Measurements from ENCODE around the gene C11orf65.

C11orf65 gene

DNA sequence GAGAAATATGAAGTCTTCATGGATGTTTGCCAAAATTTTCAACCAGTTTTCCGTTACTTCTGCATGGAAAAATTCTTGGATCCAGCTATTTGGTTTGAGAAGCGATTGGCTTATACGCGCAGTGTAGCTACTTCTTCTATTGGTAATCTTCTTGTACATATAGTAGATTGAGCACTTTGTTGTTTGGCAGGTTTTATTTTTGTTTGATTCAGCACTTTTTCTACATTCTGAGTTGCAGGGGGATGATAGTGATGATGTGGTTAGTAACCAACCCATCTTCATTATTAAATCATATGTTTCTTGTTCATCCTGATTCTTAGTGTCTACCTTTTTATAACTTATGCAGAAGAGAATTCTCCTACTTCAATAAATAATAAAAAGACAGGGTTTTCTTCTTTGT is 121.6 kb downstream of the C11orf65 start:
- Histone ChIP-seq H3K36me3 (ENCODE audit: control insufficient read depth, insufficient read depth, low read length) (no peaks in the 10 kb centered on the region), H3K4me3 (ENCODE audit: low read length) (no peak overlapping the region), H3K9ac (ENCODE audit: low read length) (no peak overlapping the region), H3K27me3 (ENCODE audit: control insufficient read depth, insufficient read depth, low read length) (no peaks in the 10 kb centered on the region), H3K9me3 (ENCODE audit: control insufficient read depth, low read length) (no peaks in the 10 kb centered on the region), H3K4me1 (ENCODE audit: control insufficient read depth, insufficient read depth, low read length) (no peaks in the 10 kb centered on the region)

DNA sequence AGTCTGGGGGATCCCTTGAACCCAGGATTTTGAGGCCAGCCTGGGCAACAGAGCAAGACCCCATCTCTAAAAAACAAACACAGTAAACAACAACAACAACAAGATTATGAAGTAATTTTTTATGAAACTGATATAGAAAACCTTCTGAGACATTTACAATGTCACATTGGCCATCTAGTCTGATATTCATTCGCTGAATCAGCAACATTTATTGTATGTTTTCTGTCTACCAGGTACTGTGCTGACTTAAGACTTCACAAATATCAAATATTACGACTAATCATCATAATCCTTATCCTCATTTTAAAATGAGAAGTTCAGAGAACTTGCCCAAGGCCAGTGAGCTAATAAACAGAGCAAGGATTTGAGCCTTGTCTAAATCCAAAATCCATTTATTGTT is 123.6 kb downstream of the C11orf65 start:
- Histone ChIP-seq H3K9me3 (ENCODE audit: control insufficient read depth, low read length) (no peaks in the 10 kb centered on the region), H3K27me3 (ENCODE audit: control insufficient read depth, insufficient read depth, low read length) (no peaks in the 10 kb centered on the region), H3K4me1 (ENCODE audit: control insufficient read depth, insufficient read depth, low read length) (no peaks in the 10 kb centered on the region), H3K36me3 (ENCODE audit: control insufficient read depth, insufficient read depth, low read length) (no peaks in the 10 kb centered on the region), H3K9ac (ENCODE audit: low read length) (no peak overlapping the region), H3K4me3 (ENCODE audit: low read length) (no peak overlapping the region)

DNA sequence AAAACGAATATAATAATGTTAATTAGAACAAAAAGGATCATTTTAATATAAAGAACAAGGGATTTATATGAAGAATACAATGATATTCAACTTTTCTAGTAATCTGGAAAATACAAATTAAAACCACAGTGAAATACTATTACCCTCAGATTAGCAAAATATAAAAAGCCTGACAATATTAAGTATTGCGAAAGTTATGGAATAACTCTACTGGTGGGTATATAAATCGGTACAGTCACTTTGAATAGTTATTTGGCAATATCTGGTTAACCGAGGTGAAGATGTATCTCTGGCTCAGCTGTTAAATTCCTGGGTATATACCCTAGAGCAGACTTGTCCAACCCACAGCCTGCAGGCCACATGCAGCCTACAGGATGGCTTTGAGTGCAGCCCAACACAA is 125.7 kb downstream of the C11orf65 start:
- Histone ChIP-seq H3K4me3 (ENCODE audit: low read length) (no peak overlapping the region), H3K27me3 (ENCODE audit: control insufficient read depth, insufficient read depth, low read length) (no peaks in the 10 kb centered on the region), H3K4me1 (ENCODE audit: control insufficient read depth, insufficient read depth, low read length) (no peaks in the 10 kb centered on the region), H3K9me3 (ENCODE audit: control insufficient read depth, low read length) (no peaks in the 10 kb centered on the region), H3K9ac (ENCODE audit: low read length) (no peak overlapping the region), H3K36me3 (ENCODE audit: control insufficient read depth, insufficient read depth, low read length) (no peaks in the 10 kb centered on the region)

DNA sequence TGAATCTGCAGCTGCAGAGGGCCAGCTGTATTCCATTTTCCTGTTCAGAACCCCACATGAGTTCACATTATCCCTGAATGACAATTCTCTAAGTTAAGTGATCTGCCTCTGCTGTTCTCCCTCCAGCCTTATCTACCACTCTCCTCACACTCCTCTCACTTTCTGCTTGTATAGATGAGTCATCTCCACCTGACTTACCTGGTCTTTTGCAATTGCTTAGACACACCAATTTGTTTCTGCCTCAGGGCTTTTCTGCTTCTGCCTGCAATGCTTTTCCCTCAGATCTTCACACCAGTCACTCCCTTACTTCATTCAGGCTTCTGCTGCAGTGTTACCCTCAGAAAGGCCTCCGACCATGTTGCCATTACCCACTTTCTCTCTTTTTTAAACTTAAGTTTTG is 126.4 kb downstream of the C11orf65 start:
- no peaks in the 10 kb centered on the region for H3K27me3 ChIP-seq (ENCODE audit: control insufficient read depth, insufficient read depth, low read length)
- H3K4me1 ChIP-seq (ENCODE audit: control insufficient read depth, insufficient read depth, low read length) = no peaks in the 10 kb centered on the region
- H3K9ac ChIP-seq (ENCODE audit: low read length) = no peak overlapping the region
- no peaks in the 10 kb centered on the region for H3K36me3 ChIP-seq (ENCODE audit: control insufficient read depth, insufficient read depth, low read length)
- no peak overlapping the region for H3K4me3 ChIP-seq (ENCODE audit: low read length)
- H3K9me3 ChIP-seq (ENCODE audit: control insufficient read depth, low read length) = no peaks in the 10 kb centered on the region

DNA sequence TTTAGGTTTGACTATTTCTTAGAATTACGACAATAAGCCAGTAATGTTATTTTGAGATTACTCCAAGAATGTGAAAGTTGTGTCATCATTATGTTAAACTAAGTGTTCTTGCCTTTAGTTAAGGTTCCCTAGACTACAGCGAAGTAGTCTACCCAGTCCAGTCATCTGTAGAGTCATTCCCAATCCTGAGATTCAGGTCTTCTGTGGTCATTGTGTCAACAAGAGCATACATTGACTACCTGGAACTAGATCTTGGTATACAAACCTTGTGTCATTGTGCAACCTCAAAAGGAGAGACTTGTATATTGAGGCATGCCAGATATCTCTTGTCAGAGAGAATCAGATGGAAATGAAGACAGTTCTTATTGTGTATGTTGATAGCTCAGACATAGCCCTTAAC is 128.6 kb downstream of the C11orf65 start:
- no peaks in the 10 kb centered on the region for H3K4me1 ChIP-seq (ENCODE audit: control insufficient read depth, insufficient read depth, low read length)
- H3K9me3 ChIP-seq (ENCODE audit: control insufficient read depth, low read length) = no peaks in the 10 kb centered on the region
- H3K27me3 ChIP-seq (ENCODE audit: control insufficient read depth, insufficient read depth, low read length) = no peaks in the 10 kb centered on the region
- H3K4me3 ChIP-seq (ENCODE audit: low read length) = no peak overlapping the region
- no peak overlapping the region for H3K9ac ChIP-seq (ENCODE audit: low read length)
- no peaks in the 10 kb centered on the region for H3K36me3 ChIP-seq (ENCODE audit: control insufficient read depth, insufficient read depth, low read length)

DNA sequence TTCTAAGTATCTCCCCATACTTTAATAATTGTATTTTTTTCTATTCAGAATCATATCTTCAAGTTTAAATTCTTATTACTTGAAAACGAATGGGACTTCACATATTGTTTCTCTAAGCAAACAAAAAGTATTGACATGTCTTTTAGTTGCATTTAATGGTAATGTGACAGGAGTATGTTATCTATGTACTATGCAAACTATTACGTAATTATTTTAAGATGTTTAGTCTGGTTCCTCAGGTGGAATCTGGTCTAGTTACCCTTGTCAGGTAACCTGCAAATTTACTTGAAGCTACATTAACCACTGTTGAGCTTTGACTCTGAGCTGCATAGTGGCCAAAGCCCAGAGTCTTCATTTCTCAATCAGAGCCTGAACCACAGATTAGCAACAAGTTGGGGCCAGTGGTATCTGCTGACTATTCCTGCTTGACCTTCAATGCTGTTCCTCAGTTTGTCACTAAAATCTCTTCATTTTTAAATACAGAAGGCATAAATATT is 133.9 kb downstream of the C11orf65 start:
- Histone ChIP-seq H3K9ac (ENCODE audit: low read length) (no peak overlapping the region), H3K36me3 (ENCODE audit: control insufficient read depth, insufficient read depth, low read length) (no peaks in the 10 kb centered on the region), H3K27me3 (ENCODE audit: control insufficient read depth, insufficient read depth, low read length) (no peaks in the 10 kb centered on the region), H3K9me3 (ENCODE audit: control insufficient read depth, low read length) (no peaks in the 10 kb centered on the region), H3K4me1 (ENCODE audit: control insufficient read depth, insufficient read depth, low read length) (no peaks in the 10 kb centered on the region), H3K4me3 (ENCODE audit: low read length) (no peak overlapping the region)

Data from mucosa of stomach (tissue), 1 donor.